Activated CD8-positive, alpha-beta T cell treated with anti-CD3 and anti-CD28 coated beads for 36 hours (primary cell): ENCODE measurements around the gene TRA2A. TPM values are rescaled to one million over a fixed set of nuclear protein-coding genes. Genes with fewer than 3 reads are reported as not detected.

Experiments used
- ATAC-seq: fragments of 200-7000 bp; cut with Tn5 transposase; one replicate; pipeline ENCODE4 v1.10.0; 2021; ENCODE audit warnings: mild to moderate bottlenecking, moderate library complexity
- CTCF ChIA-PET: fragments of 350-600 bp; sonication (Branson Sonifier 250); formaldehyde crosslinking; loops from one replicate; lab custom pipeline; 2021; ENCODE audit warnings: antibody characterized with exemption; lab: Charles Lee
- POLR2A ChIA-PET: fragments of 350-600 bp; sonication (Branson Sonifier 250); formaldehyde crosslinking; loops from one replicate; lab custom pipeline; 2021; ENCODE audit warnings: antibody characterized with exemption; lab: Charles Lee
- DNase-seq: peaks from one replicate; pipeline ENCODE4 v3.0.0-alpha.2; 2020
- H3K27ac Mint-ChIP-seq: one replicate; pipeline ENCODE4 v1.8.0; 2021; ENCODE audit warnings: mild to moderate bottlenecking, mixed read lengths
- H3K27me3 Mint-ChIP-seq: one replicate; pipeline ENCODE4 v1.8.0; 2021; ENCODE audit warnings: mixed read lengths
- H3K36me3 Mint-ChIP-seq: one replicate; pipeline ENCODE4 v1.8.0; 2021; ENCODE audit warnings: low read depth, mixed read lengths
- H3K4me1 Mint-ChIP-seq: one replicate; pipeline ENCODE4 v1.8.0; 2021; ENCODE audit warnings: low read depth, mixed read lengths
- H3K4me3 Mint-ChIP-seq: one replicate; pipeline ENCODE4 v1.8.0; 2021; ENCODE audit warnings: mild to moderate bottlenecking, moderate library complexity, mixed read lengths
- H3K9me3 Mint-ChIP-seq: one replicate; pipeline ENCODE4 v1.8.0; 2021; ENCODE audit warnings: mixed read lengths
- CTCF ChIP-seq: fragments of 200-600 bp; IDR thresholded peaks from one replicate; pipeline ENCODE4 v1.8.0; 2022; ENCODE audit warnings: antibody characterized with exemption, mild to moderate bottlenecking
- intact Hi-C: fragments of 100-400 bp; cut with micrococcal nuclease; formaldehyde crosslinking; loops from one replicate; pipeline ENCODE4 v1.10.0; 2022
- total RNA-seq, 2 experiments: library from RNA; stranded (reverse); gene quantifications; one replicate each; pipeline ENCODE4 v1.2.3, GENCODE V29; 2021

The TRA2A gene
- total RNA-seq, 2 experiments from 2014 or later: 86.3 to 86.5 TPM

GRCh38 chr7:23546897-23547572 lies 15.3 kb upstream of the TRA2A start:
- ChIA-PET CTCF (interaction anchor here (0.6 to 5.1 kb wide), 51 partner anchors 9 to 314 kb away, joined by 3 to 55 read pairs (median 5); partner anchors contain the start of genes FAM221A and STK31), POLR2A (interaction anchor here (0.8 kb wide), 1 partner anchor 15 kb away, joined by 3 read pairs; no protein-coding TSS in a partner anchor)
- ATAC-seq (peak; percentile 93), DNase-seq (peak; percentile 87)
- no peaks in the 10 kb centered on the region for H3K9me3 Mint-ChIP-seq
- intact Hi-C loops: loop anchor here (1.0 kb wide), 2 partner anchors 165 to 274 kb away; no protein-coding TSS in a partner anchor
- no peaks in the 10 kb centered on the region for H3K27me3 Mint-ChIP-seq
- H3K4me3 Mint-ChIP-seq: no peak overlapping the region
- TF ChIP-seq CTCF: peak; percentile 93
- no peak overlapping the region for H3K27ac Mint-ChIP-seq
- H3K4me1 Mint-ChIP-seq: peaks cover 8% of the 10 kb centered on the region
- H3K36me3 Mint-ChIP-seq: no peaks in the 10 kb centered on the region

- Mint-ChIP-seq H3K36me3 (no peaks in the 10 kb centered on the region), H3K27ac (no peak overlapping the region), H3K27me3 (no peaks in the 10 kb centered on the region), H3K9me3 (no peaks in the 10 kb centered on the region), H3K4me3 (no peak overlapping the region), H3K4me1 (peaks cover 8% of the 10 kb centered on the region)
- ATAC-seq (no peak), DNase-seq (no peak)
- TF ChIP-seq CTCF: no peak
- POLR2A ChIA-PET: no interaction called here
- intact Hi-C loops: no loop called here
- CTCF ChIA-PET: interaction anchor here (1.0 to 5.1 kb wide), 10 partner anchors 8 to 273 kb away, joined by 3 to 55 read pairs (median 10); partner anchors contain the start of gene STK31
Measured at GRCh38 chr7:23545493-23545892, 13.7 kb upstream of the TRA2A start.

- intact Hi-C loops: no loop called here
- DNase-seq (peak; percentile 49), ATAC-seq (peak; percentile 56)
- Mint-ChIP-seq H3K27ac (no peak overlapping the region), H3K4me3 (no peak overlapping the region), H3K36me3 (no peaks in the 10 kb centered on the region), H3K4me1 (peaks cover 12% of the 10 kb centered on the region), H3K9me3 (no peaks in the 10 kb centered on the region), H3K27me3 (no peaks in the 10 kb centered on the region)
- TF ChIP-seq CTCF: peak; percentile 54
- ChIA-PET POLR2A (interaction anchor here (0.7 kb wide), 1 partner anchor 14 kb away, joined by 3 read pairs; no protein-coding TSS in a partner anchor), CTCF (interaction anchor here (1.0 to 5.1 kb wide), 11 partner anchors 8 to 272 kb away, joined by 3 to 55 read pairs (median 5); partner anchors contain the start of gene STK31)
Measured at GRCh38 chr7:23544913-23545354, 13.2 kb upstream of the TRA2A start.

GRCh38 chr7:23542752-23543151 lies 11.0 kb upstream of the TRA2A start:
- CTCF ChIA-PET: interaction anchor here (1.1 to 5.1 kb wide), 4 partner anchors 52 to 270 kb away, joined by 5 to 55 read pairs (median 30); partner anchors contain the start of gene STK31
- no peaks in the 10 kb centered on the region for H3K27me3 Mint-ChIP-seq
- H3K4me3 Mint-ChIP-seq: no peak overlapping the region
- ATAC-seq (no peak), DNase-seq (no peak)
- H3K4me1 Mint-ChIP-seq: peaks cover 22% of the 10 kb centered on the region
- TF ChIP-seq CTCF: no peak
- no peak overlapping the region for H3K27ac Mint-ChIP-seq
- H3K9me3 Mint-ChIP-seq: no peaks in the 10 kb centered on the region
- intact Hi-C loops: no loop called here
- POLR2A ChIA-PET: interaction anchor here (1.3 kb wide), 1 partner anchor 12 kb away, joined by 3 read pairs; no protein-coding TSS in a partner anchor
- H3K36me3 Mint-ChIP-seq: no peaks in the 10 kb centered on the region
